ENCODE data around the gene RAB30. TPM values are rescaled to one million over a fixed set of nuclear protein-coding genes. Genes with fewer than 3 reads are reported as not detected.

Gene RAB30
- total and polyA plus RNA-seq, 8 donors = 11.3 to 15.9 (median 14.3) TPM

- no peak overlapping the region for H3K27ac ChIP-seq
- no peak for ATAC-seq
- no peaks in the 10 kb centered on the region for H3K36me3 ChIP-seq
- H3K4me1 ChIP-seq = peaks cover 0 to 8% of the 10 kb centered on the region in 2 donors
- no peak for TF ChIP-seq CTCF (IDR thresholded peaks at IDR 0.05)
- intact Hi-C loops (cut with DNase I) = no loop called here
- no peak for DNase-seq
- no peaks in the 10 kb centered on the region for H3K27me3 ChIP-seq
- H3K9me3 ChIP-seq = no peaks in the 10 kb centered on the region
- H3K4me3 ChIP-seq = no peak overlapping the region
These were observed 48.3 kb downstream of the RAB30 start for GRCh38 chr11:83023410-83023809.

GRCh38 chr11:83021780-83022125 lies 49.9 kb downstream of the RAB30 start:
- H3K4me1 ChIP-seq = peaks cover 0 to 8% of the 10 kb centered on the region in 2 donors
- H3K36me3 ChIP-seq = no peaks in the 10 kb centered on the region
- intact Hi-C loops (cut with DNase I) = no loop called here
- no peaks in the 10 kb centered on the region for H3K27me3 ChIP-seq
- TF ChIP-seq CTCF (IDR thresholded peaks at IDR 0.05) = no peak
- H3K9me3 ChIP-seq = no peaks in the 10 kb centered on the region
- no peak overlapping the region for H3K27ac ChIP-seq
- DNase-seq = no peak
- ATAC-seq = no peak
- no peak overlapping the region for H3K4me3 ChIP-seq

- intact Hi-C loops (cut with DNase I) = no loop called here
- Histone ChIP-seq H3K9me3 (no peaks in the 10 kb centered on the region), H3K4me1 (peaks cover 0 to 8% of the 10 kb centered on the region in 2 donors), H3K27ac (no peak overlapping the region), H3K27me3 (no peaks in the 10 kb centered on the region), H3K36me3 (no peaks in the 10 kb centered on the region), H3K4me3 (no peak overlapping the region)
- no peak for DNase-seq
- no peak for ATAC-seq
- TF ChIP-seq CTCF (IDR thresholded peaks at IDR 0.05) = no peak
These were observed 50.5 kb downstream of the RAB30 start for GRCh38 chr11:83020942-83021779.

- DNase-seq (no peak), ATAC-seq (no peak)
- Histone ChIP-seq H3K27ac (no peak overlapping the region), H3K4me3 (no peak overlapping the region), H3K4me1 (peaks cover 0 to 2% of the 10 kb centered on the region in 2 donors), H3K36me3 (no peaks in the 10 kb centered on the region), H3K9me3 (no peaks in the 10 kb centered on the region), H3K27me3 (no peaks in the 10 kb centered on the region)
- intact Hi-C loops (cut with DNase I) = no loop called here
- no peak for TF ChIP-seq CTCF (IDR thresholded peaks at IDR 0.05)
These were observed 51.7 kb downstream of the RAB30 start for GRCh38 chr11:83019888-83020579.

GRCh38 chr11:83014951-83015350 lies 56.7 kb downstream of the RAB30 start:
- DNase-seq (no peak), ATAC-seq (no peak)
- Histone ChIP-seq H3K4me1 (no peaks in the 10 kb centered on the region), H3K36me3 (no peaks in the 10 kb centered on the region), H3K27ac (no peak overlapping the region), H3K27me3 (no peaks in the 10 kb centered on the region), H3K9me3 (no peaks in the 10 kb centered on the region), H3K4me3 (no peak overlapping the region)
- intact Hi-C loops (cut with DNase I) = no loop called here
- no peak for TF ChIP-seq CTCF (IDR thresholded peaks at IDR 0.05)
